HG03521 (cell line): Measurements from ENCODE around the gene PPT2.
A peak's percentile ranks its signal among the peaks of the same experiment; 100 is the strongest.
"Not testable (repeated sequence)": the region's sequence is repeated elsewhere in the genome, so short reads cannot be mapped to it uniquely, and the experiment has no call there.

ENCODE experiments used
- ATAC-seq: cut with Tn5 transposase; IDR thresholded peaks from one replicate; pipeline ENCODE4 v1.9.1; 2021; ENCODE audit warnings: mild to moderate bottlenecking, moderate library complexity; ENCODE audit not compliant: unreplicated experiment

PPT2 gene

DNA sequence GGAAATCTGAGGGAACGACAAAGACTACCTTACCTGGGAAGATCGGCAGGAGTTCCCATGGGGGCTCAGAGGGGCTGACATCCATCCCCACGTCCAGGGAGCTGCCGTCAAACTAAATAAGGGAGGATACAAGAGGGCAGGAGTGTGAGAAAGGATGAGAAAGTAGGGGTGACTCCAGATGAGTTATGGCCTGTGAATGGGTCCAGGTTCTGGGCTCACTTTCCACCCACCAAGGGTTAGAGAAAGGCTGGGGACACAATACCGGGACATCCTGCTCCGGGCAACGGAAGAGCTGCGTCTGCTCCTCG lies 26.6 kb upstream of the PPT2 start:
- no peak for ATAC-seq

DNA sequence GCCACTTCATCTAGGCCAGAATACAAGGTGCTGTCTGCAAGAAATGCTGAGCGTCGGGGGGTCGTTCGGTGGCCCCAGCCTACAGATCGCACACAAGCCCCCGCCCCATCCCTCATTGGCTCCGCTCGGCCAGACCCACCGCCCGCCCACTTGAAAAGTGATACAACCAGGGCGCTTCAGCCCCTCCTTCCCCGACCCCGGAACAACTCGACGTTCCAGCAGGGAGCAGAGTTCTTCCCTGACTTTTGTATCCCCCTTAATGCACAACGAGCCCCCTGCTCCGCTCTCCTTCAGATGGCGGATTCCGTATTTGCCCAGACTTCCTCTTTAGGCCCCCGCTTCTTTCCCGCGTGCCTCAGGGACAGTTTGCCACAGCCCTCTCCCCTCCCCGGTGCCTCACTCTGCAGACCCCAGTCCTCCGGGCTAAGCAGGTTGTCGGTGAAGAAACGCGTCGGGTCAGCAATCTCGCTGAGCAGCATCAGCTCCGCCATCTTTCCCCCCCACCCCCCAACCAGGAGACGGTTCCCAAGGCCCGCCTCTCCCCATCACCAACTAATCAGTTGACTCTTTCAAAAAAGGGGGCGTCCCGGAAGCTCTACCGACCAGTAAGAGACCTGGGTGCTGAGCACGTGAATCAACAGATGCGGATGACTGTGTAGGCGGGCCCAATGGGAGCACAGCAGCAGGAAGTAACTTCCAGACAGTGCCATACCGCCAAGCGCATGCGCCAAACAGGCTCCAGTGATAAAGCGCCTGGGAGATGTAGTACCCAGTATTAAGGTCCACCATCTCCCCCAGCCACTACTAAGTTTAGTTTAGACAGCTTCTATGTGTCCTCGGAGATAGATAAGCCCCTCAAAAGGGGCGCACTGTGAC lies 26.0 kb upstream of the PPT2 start, which contains the start of gene ATF6B:
ATF6B (minus strand) TSS at position 530 of the 876 bp plus-strand sequence; CDS start at position 491, 39 bp downstream.
- ATAC-seq: peak; percentile 80

- no peak for ATAC-seq
Measured at GRCh38 chr6:32128751-32129296, 25.1 kb upstream of the PPT2 start.

- ATAC-seq: peak; percentile 3
Measured at GRCh38 chr6:32129297-32130088, 24.4 kb upstream of the PPT2 start.

DNA sequence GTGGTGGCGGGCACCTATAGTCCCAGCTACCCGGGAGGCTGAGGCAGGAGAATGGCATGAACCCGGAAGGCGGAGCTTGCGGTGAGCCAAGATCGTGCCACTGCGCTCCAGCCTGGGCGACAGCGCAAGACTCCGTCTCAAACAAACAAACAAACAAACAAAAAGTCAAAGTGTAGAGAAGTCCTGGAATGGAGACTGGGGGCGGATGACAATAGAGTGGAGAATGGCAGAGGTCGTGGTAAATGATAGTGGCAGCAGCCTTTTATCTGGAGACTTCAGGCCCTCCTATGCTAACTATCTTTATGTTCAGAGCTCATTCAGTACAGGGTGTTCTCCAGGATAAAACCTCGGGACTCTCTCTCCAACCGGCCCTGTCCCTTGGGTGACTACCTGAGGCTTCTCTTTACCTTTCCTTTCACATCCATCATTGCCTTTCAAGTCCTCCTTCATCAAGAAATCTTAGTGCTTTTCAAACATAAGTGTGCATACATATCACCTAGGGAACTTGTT lies 22.4 kb upstream of the PPT2 start:
- no peak for ATAC-seq

GRCh38 chr6:32132110-32132509 lies 21.8 kb upstream of the PPT2 start:
- no peak for ATAC-seq

DNA sequence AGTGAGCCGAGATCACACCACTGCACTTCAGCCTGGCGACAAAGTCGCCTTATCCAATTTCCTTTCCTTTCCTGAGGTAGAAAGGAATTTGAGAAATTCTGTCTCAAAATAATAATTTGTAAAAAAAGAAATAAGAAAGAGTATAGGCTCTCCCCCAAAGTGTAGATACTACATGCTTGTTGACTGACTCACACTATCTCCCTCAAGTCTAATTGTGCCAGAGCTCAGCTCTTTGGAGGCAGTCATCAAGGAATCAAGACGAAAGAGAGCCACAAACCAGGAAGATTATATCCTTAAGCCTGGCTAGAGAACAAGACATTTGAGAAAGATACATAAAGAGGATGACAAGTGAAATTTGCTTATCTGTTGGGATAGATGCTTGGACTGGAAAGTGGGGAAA lies 20.2 kb upstream of the PPT2 start:
- no peak for ATAC-seq

DNA sequence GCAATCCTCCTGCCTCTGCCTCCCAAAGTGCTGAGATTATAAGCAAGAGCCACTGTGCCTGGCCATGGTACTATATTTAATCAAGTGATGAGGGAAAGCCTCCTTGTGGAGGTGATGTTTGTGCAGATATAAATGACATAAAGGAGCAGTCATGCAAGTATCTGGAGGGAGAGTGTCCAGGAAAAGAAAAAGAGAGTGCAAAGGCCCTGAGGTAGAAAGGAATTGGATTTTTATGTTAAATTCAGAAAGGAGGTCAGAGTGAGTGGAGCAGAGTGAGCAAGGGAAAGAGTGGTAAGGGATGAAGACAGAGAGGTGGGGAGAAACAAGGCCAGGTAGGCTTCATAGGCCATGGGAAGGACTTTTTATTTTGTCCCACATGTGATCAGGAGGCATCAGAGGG lies 16.5 kb upstream of the PPT2 start:
- no peak for ATAC-seq

DNA sequence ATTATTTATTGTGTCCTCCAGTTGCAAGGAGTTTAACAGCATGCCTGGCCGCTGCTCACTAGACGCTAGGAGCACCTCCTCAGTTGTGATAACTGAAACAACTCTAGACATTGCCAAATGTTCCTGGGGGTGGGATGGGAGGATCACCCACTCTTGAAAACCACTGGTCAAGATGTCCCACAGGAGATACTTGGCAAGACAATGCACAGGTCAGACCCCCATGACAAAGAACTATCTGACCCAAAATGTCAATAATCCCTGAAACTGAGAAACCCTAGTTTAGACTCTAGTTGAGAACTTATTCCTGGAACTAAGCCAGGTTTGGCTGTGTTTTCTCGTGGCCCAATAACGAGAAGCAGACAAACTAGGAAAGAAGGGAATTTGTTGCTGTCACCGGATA lies 14.4 kb upstream of the PPT2 start:
- no peak for ATAC-seq

DNA sequence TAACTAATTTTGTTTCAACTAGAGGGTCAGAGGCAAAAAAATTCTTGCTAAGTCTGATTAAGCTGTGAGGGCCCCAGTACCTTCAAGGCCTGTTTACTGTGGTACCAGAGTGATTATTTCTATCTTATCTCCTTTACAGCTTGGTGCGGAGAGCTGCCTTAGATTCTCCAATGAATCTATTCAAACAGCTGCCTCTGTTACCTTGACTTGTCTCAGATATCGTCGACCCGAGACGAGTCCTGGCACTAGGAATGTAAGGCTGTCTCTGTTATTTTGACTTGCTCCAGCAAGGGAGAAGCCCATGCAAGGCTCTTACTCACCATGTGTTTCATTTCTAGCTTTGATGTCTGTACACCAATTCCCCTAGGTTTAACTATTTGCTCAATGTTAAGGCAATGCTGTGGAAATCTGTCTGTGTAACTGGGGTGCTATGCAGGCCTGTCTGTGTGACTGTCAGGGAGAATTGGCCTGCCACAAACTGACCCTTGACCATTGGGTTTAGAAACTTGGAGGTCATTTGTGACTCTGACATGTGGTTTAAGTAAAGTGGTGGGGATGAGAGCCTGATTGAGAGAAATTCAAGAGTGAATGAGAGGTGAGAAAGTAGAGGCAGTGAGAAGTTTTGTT lies 13.4 kb upstream of the PPT2 start:
- no peak for ATAC-seq

DNA sequence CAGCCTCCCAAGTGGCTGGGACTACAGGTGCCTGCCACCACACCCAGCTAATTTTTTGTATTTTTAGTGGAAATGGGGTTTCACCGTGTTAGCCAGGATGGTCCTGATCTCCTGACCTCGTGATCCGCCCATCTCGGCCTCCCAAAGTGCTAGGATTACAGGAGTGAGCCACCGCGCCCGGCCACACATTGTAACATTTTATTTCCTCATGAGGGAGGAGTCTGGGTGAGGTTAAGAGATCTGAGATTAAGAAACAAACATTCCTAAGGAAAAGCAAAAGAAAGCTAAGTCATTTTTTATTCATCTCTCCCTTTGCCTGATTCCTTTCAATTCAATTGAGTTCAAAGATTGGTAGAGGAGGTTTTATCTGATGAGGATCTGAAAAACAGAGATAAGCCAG lies 9.7 kb upstream of the PPT2 start:
- ATAC-seq: not testable (repeated sequence)

GRCh38 chr6:32146287-32146686 lies 7.7 kb upstream of the PPT2 start:
- no peak for ATAC-seq

GRCh38 chr6:32146687-32147086 lies 7.3 kb upstream of the PPT2 start:
- no peak for ATAC-seq

DNA sequence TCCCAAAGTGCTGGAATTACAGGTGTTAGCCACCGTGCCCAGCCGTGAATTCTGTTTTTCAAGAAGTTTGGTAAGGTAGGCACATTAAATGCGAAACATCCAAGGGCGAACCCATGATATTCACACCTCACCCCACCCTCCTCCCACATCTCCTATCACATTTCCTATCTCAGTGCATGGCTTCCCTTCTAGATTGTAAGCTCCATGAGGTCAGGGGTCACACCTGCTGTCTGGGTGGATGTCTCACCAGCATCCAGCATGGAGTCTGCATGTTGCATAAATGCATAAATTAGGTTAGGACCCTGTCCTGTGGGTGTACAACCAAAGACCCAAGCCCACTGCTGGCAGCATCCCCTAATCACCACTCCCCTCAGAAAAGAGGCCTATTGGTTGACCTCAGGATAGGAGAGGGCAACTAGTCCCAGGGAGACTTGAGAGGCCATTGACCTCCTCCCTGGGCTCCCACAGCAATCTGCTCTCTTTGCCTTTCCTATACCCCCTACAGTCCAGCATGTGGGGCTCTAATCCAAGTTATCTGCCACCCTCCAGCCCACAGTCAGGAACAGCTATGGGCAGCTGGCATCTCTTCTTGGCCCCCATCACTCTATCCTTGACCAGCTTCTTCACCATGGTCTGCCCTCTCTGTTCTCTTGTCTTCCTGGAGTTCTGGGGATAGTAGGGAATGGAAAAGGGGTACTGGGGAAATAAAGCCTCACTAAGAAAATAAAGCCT lies 6.4 kb upstream of the PPT2 start:
- ATAC-seq: no peak

- ATAC-seq: no peak
Measured at GRCh38 chr6:32148289-32149091, 5.5 kb upstream of the PPT2 start.

DNA sequence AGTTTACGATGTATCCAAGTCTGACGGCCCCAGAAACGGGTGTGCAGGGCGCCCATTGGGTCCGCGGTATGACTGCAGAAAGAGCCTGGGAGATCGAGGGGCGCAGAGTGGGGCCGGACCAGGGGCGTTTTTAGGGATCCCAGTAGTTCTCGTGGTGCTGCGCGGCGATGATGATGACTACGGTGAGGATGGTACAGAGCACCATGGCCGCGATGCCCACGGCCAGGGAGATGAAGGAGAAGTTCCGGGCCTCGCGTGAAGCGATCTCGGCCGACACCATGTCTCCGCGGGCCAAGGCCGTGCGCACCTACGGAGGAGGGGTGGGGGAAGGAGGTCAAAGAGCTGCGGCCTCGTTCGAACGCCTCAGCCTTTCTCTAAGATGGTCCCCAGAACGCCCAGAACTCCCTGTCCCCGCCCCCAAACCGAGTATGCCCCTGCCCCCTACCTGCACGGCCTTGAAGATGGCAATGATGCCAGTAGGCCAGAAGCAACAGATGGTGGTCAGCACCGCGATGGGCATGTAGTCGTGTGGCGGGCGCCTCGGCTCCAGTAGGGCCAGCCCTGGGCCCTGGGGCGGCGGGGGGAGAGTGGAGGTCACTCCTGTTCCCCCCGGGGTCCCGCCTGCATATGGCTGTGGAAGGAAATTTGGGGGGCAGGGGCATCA lies 4.7 kb upstream of the PPT2 start:
- ATAC-seq: no peak

GRCh38 chr6:32149932-32150870 lies 3.7 kb upstream of the PPT2 start:
- ATAC-seq: no peak
